Embryonic facial prominence (tissue), 1 donor: Measurements from ENCODE around the gene SERHL2.
"Not testable (repeated sequence)": the region's sequence is repeated elsewhere in the genome, so short reads cannot be mapped to it uniquely, and the experiment has no call there.

ENCODE experiments used
- DNase-seq: peaks from one replicate; pipeline ENCODE4 v3.0.0-alpha.2; 2016; ENCODE audit errors: extremely low spot score

Gene SERHL2, protein sequence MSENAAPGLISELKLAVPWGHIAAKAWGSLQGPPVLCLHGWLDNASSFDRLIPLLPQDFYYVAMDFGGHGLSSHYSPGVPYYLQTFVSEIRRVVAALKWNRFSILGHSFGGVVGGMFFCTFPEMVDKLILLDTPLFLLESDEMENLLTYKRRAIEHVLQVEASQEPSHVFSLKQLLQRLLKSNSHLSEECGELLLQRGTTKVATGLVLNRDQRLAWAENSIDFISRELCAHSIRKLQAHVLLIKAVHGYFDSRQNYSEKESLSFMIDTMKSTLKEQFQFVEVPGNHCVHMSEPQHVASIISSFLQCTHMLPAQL

DNA sequence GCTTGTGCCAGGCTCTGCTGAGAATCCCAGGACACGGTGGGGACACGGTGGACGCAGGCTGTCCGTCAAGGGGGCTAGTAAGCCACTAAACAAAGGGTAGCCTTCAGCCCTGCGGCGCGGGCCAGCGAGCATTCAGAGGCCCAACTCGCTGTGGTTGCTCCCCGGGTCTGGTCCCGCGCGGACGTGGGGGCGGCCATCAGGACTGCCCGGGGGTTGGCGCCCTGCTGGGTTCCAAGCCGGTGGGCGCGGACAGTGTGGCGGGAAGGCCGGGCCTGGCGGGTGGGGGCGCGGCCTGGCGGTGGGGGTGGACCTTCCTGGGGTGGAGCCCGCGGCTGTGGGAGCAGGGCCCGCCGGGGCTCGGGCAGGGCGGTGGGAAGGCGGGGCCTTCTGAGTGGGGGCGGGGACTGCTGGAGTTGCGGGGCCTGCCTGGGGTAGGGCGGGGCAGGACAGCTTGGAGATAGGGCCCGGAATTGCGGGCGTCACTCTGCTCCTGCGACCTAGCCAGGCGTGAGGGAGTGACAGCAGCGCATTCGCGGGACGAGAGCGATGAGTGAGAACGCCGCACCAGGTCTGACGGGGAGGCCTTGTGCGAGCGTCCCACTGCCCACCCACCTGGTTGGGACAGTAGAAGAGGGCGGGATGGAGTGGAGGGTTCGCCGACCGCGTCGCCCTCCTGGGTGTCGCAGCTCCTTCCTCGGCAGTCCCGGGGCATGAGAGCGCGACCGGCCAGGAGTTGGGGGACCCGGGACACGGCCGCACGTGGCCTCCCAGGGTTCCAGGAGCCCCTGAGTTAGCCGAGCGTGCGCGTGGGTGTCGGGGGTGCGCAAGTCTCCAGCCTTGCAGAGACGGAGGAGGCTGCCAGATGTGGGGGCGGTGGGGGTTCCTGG, at the start of gene SERHL2:
SERHL2 (plus strand) TSS at position 482 of the 887 bp plus-strand sequence; CDS start at position 547, 65 bp downstream.
- peak; percentile 20 for DNase-seq

DNA sequence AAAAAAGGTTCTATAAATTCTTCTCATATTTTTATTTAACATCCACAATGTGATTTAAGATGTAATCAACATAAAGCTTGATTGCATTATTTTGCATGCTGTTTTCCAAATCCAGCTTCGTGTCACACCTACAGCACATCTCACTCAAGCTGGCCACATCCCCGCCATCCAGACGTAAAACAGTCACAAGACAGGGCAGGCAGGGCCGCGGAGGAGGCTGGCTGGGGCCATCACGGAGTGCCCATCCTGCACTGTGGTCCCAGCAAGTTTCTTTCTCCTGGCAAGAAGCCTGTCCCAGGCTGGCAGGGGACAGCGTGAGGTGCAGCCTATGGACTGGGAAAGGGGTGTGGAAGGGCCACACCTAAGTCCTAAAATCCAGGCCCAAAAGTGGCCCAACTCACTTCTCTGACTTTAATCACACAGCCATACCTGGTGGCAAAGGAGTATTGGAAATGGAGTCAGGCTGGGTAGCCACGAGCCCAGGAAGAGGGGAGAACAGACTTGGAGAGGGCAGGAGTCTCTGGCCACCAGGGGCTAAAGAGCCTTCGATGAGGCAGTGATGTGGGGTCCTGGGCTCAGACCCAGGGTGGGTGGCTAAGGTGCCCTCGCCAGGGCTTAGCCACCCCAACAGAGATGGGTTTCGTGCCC, 45.3 kb upstream of the SERHL2 start:
- not testable (repeated sequence) for DNase-seq

DNA sequence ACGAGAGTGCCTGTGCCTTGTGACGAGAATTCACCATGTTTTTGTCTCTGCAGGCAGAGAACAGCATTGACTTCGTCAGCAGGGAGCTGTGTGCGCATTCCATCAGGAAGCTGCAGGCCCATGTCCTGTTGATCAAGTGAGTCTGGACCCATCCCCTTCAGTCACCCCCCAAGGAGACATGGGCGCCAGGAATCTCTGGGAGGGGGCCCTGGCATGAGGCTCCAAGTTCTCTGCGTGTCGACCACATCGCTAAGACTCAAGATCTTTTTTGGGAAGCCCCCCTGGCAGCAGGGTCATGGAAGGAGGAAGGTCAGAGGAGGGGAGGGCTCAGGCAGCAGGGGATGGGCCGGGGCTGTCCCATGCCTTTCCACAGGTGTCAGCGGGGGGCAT, 44.8 kb upstream of the SERHL2 start:
- DNase-seq, result not testable (repeated sequence)

DNA sequence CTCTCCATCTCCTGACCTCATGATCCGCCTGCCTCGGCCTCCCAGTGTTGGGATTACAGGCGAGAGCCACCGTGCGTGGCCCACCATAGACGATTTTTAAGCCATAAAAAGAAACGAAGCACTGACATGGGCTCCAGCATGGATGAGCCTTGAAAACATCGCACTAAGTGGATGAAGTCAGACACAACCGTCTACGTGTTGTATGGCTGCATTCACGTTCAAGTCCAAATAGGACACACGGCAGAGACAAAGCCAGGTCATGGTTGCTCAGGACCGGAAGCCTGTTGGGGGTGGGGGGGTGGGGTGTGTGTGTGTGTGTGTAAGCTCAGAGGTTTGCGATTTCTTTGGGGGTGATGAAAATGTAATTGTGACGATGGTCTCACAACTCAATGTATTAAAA, 44.2 kb upstream of the SERHL2 start:
- DNase-seq, result no peak

DNA sequence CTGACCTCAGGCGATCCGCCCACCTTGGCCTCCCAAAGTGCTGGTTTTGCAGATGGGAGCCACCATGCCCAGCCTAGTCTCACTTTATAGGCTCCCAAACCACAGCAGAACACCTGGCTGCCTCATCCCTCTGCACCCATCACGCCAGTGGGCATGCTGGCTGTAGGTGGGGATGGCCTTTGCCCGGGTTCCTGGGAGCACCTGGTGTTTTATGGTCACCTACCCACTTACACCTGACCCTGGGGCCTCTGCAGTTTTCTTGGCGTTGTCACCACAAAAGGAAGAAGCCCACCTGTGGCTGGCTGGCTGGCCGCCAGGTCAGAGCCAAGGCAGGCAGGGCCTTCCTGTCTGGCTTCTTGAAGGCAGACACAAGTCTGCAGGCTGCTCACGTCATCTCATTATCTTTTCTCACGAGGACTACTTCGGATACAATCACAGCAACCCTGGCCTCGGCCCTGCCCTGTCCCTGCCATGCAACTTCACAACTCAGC, 42.3 kb upstream of the SERHL2 start:
- DNase-seq, result no peak

DNA sequence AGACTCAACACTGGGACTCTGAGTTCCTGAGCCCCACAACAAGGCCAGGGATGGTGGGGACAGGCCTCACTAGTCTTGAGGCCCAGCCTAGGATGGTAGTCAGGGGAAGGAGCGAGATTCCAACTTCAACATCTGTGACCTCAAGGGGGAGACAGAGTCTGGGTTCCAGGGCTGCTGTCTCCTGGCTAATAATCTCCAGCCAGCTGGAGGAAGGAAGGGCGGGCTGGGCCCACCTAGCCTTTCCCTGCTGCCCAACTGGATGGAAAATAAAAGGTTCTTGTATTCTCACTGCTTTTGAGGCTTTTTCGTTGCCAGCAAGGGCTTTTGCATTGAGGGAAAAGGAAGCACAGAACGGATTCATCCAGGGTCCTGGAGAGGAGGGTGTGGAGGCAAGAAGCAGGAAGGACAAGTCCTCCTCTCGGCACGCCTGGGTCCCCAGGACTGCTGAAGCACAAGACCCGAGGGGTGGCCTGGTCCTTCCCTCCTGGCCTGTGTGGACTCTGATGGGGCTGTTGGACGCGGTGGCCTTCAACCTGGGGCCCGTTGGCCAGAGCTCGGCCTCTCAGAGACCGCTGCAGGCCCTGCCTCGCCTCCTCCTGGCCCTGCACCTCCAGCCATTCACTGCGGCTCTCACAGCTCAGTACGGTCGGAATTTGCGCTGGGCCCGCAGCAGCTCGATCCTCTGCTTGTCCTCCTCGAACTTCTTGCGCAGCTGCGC, 41.3 kb upstream of the SERHL2 start:
- DNase-seq, result not testable (repeated sequence)

DNA sequence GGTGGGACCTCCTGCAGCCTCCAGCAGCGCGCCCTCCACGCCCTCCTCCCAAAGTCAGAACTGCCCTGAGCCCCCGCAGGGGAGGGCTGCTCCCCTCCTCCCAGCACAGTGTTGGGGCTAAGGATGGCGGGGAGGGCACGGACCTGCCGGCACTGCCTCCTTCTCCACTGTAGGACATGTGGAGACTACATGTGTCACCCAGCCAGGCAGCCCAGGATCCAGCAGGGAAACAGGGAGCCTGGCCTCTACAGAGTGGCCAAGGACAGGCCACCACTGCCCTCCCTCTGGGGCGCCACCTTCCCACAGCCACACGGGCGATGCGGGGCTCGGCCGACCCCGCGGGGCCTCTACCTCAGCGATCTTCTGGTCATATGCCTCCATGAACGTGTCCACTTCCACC, 39.4 kb upstream of the SERHL2 start:
- not testable (repeated sequence) for DNase-seq

DNA sequence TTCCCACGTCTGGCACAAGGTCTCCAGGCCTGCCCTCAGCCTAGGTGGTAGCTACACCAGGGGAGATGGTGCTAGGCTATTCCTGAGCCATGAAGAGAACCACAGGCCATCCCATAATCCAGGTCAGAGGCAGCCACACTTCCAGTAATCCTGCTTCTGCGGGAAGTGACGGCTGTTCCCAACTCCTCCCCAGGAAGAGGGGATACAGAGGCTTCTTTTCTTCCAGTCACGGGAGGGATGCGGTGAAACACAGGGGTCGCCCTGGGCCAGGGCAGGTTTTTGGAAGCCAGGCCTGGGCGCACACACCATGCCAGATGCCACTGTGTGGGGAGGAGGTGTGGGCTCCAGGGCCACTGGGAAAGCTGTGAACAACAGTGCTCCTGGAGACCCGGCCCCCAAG, 38.5 kb upstream of the SERHL2 start:
- not testable (repeated sequence) for DNase-seq

DNA sequence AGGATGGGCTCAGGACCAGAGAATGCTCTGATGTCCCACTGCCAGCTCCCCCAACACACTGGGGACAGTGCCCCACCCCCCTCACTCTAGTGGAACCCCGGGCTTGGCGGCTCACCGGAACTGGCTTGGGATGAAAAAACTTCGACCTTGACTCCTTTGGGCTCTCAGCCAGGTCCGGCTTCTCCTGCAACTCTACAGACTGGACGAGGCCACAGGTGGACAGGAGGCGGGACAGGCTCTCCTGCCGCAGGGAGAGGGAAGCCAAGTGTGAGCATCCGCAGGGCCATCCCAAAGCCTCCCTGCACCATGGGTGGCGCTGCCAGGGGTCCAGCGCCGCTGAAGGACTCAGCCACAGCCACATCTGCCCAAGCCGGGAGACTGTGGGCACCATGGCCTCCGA, 37.9 kb upstream of the SERHL2 start:
- no peak for DNase-seq

DNA sequence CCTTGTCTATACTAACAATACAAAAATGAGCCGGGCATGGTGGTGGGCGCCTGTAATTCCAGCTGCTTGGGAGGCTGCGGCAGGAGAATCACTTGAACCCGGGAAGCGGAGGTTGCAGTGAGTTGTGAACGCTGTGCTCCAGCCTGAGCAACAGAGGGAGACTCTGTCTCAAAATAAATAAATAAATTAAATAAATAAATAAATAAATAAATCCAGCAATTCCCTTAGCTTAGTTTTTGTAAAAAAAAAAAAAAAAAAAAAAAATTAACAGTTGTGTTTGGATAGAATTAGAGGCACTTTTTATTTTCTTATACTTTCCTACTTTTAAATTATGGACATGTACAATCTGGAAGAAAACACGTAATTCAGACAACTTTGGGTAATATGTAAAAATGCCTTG, 36.7 kb upstream of the SERHL2 start:
- DNase-seq, result not testable (repeated sequence)

DNA sequence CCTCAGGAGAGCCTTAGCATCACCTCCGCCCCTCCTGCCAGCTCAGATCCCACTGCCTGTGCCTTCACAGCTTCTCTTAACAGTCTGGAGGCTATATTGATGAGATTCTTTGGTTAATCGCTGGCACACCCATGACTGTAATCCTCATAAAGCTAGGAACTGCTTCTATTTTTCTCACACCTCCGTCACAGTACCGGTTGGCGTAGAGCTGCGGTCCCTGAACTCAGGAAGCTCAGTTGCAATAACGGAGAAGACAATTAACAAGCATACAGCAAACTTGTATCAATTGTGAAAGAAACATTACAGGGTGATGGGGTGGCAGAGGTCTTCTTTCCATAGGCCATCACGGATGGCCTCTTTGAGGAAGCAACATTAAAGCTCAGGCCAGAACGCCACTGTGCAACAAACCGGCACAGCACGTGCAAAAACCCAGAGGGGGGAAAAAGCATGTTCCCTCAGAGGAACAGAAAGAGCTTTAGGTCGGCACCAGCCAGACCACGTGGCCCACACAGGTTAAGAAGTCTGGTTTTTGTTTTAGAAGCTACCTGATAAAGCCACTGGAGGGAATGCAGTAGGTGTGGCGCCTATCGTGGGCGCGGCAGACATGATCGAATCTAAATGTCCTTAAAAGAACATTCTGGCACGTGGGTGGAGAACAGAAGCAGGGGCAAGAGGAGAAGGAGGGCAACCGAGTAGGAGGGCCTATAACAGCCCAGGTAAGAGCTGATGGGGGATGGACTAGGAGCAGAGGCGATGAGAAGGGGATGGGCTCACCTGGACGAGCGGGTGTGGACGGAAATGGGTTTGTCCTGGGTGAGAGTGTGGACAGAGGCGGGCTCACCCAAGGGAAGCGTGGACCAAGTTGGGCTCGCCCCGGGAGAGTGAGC, 34.9 kb upstream of the SERHL2 start:
- DNase-seq, result not testable (repeated sequence)

DNA sequence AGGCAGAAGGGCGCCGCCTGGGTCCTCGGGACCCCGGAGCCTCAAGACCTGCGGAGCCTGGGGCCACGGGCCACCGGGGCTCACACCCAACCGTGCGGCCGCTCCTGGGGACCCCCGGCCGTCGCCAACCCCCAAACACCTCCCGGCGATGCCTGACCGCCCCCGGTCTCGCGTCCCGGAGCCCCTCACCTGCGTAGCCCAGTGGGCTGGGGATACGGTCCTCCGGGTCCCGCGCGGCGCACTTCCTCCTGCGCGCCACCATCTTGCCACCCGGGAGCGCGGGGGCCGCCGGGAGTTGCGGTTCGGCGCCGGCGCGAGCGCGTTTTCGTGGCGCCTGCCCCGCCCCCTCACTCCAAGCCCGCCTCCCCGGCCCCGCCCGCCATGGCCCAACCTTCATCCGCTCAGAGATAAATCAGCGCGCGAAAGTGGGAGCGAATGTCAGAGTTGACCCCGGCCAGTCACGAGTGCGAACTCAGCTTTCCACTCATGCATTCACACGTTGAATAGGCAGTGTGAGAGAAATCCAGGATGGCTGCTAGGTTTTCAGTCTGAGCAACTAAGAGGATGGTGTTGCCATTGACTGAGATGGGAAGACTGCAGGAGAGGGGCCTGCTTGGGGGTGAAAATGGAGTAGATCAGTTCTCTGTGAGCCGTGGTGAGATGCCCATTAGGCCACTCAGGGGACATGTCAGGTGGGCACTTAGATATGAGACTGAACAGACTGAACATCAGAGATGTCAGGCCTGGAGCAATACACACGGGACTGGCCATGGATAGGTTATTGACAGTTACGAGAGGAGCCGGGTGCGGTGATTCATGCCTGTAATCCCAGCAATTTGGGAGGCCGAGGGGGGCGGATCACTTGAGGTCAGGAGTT, 34.0 kb upstream of the SERHL2 start, which contains the start of gene RRP7A:
RRP7A (minus strand) TSS at position 272 of the 877 bp plus-strand sequence; CDS start at position 262, 10 bp downstream.
- no peak for DNase-seq

DNA sequence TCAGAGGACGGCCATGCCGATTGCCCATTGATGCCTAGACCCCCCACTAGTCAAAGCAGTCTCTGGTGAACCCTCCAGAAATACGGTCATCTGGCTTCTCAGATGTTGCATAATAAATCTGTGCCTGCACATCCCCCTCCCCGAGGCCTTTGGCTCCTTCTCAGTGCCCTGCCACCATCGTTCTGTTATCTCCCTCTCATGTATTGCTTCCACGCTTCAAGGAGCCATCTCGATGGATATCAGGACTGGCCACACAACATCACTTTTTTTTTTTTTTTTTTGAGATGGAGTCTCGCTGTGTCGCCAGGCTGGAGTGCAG, 32.6 kb upstream of the SERHL2 start:
- no peak for DNase-seq

DNA sequence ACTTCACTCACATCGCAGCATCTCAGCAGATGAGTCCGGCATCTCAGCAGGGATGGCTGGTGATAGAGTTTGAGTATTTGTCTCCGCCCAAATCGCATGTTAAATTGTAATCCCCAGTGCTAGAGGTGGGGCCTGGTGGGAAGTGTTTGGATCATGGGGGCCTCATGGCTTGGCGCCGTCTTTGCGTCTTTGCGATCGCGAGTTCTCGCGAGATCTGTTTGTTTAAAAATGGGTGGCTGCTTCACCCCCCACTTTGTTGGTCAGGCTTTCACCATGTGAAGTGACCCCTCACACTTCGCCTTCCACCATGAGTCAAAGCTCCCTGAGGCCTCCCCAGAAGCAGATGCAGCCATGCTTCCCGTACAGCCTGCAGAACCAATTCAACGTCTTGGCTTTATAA, 31.2 kb upstream of the SERHL2 start:
- DNase-seq, result no peak

DNA sequence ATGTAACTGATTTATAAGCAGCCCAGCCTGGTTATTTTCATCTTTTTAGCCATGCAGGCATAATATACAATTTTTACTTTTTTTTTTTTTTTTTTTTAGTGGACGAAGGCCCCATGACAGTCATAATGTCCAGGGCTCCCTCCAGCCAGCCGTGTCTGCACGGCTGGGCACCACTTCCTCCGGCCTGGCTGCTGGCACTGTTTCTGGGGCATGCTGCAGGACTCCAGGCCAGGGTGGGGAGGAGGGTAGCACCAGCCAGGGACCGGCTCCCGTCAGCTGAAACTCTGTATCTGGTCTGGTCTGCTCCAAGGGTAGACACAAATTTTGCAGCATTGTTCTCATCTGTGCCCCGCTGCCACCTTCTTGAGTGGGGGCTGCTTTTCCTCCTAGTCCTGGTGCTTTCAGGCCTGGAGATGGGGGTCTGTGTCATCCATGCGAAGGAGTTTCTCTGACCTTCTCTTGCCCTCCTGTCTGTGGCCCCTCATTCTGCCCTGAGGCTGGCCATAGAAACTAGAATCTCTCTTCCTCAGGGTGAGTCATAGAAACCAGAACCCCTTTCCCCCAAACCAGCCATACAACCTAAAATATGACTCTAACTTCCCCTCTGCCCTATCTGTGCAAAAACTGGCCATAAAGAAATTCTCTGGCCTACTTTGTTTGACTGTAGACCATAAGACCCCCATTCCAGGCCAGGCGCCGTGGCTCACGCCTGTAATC, 25.0 kb upstream of the SERHL2 start:
- DNase-seq, result no peak

DNA sequence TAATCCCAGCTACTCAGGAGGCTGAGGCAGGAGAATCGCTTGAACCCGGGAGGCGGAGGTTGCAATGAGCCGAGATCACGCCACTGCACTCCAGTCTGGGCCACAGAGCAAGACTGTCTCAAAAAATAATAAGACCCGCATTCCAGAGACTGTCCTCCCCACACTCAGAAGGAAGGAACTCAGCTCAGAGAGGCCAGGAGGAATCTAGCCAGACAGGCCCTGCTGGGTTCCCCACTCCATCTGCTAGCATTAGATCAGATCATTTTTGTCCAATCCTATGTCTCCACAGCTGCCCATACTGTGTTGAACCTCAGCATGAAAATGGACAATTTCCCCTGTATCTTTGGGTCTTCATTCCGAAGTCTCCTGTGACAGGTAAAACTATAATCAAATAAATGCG, 24.3 kb upstream of the SERHL2 start:
- DNase-seq, result not testable (repeated sequence)

DNA sequence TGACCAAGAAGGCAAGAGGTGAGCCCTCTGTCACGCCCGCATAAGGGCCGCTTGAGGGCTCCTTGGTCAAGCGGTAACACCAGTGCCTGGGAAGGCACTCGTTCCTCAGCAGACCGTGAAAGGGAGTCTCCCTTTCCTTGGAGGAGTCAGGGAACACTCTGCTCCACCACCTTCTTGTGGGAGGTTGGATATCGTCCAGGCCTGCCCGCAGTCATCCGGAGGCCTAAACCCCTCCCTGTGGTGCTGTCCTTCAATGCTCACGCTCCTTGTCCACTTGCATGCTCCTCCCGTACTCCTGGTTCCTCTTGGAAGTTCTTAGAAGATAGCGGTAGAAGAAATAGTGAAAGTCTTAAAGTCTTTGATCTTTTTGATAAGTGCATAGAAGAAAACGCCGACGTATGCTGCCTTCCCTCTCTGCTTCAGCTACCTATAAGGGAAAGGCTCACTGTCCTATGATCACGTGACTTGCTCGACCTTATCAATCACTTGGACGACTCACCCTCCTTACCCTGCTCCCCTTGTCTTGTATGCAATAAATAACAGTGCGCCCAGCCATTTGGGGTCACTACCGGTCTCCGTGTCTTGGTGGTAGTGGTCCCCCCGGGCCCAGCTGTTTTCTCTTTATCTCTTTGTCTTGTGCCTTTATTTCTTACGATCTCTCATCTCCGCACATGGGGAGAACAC, 22.2 kb upstream of the SERHL2 start:
- DNase-seq, result not testable (repeated sequence)

DNA sequence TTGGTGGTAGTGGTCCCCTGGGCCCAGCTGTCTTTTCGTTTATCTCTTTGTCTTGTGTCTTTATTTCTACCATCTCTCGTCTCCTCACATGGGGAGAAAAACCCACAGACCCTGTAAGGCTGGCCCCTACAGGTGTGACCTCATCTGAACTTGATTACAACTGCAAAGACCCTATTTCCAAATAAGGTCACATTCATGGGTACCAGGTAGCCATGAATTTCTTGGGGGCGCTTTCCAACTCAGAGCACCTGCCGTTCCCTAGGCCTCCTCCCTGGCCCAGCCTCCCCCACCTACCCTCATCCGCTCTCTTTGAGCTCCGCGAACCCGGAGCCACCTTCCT, 20.1 kb upstream of the SERHL2 start:
- DNase-seq, result no peak
